Measurements from ENCODE around the gene TPCN1. TPM values are rescaled to one million over a fixed set of nuclear protein-coding genes. Genes with fewer than 3 reads are reported as not detected.
"Not testable (repeated sequence)": the region's sequence is repeated elsewhere in the genome, so short reads cannot be mapped to it uniquely, and the experiment has no call there.

Gene TPCN1
- total RNA-seq, 1 experiment from 2014 or later = 29.7 TPM

- intact Hi-C loops (cut with micrococcal nuclease) = no loop called here
- Histone ChIP-seq H3K4me3 (replicated peaks in 1 of 2; ENCODE audit: low read depth in 1 of 2, low read length in 2 of 2) (no peak overlapping the region), H3K36me3 (ENCODE audit: control insufficient read depth in 1 of 2, insufficient read depth in 2 of 2, low read length in 2 of 2) (no peaks in the 10 kb centered on the region), H3K9me3 (ENCODE audit: control insufficient read depth in 1 of 2, insufficient read depth in 1 of 2, low read depth in 1 of 2, low read length in 2 of 2) (no peaks in the 10 kb centered on the region), H4K20me1 (ENCODE audit: insufficient read depth) (no peaks in the 10 kb centered on the region), H2AFZ (ENCODE audit: low read depth, low read length, poor library complexity, severe bottlenecking) (no peak overlapping the region), H3K4me1 (ENCODE audit: control insufficient read depth in 1 of 2, insufficient read depth in 2 of 2, low read length in 2 of 2) (peaks cover 18 to 24% of the 10 kb centered on the region in 2 experiments), H3K27ac (ENCODE audit: low read depth, low read length) (peak overlapping the region; percentile 40), H3K9ac (ENCODE audit: low read length) (no peak overlapping the region), H3K4me2 (ENCODE audit: low read length) (peak overlapping the region; percentile 6; the same call in 1 of the 2 replicates), H3K27me3 (ENCODE audit: insufficient read depth, low read length) (no peaks in the 10 kb centered on the region), H3K9me2 (ENCODE audit: insufficient read depth) (no peaks in the 10 kb centered on the region), H3K79me2 (ENCODE audit: insufficient read depth, low read length) (no peaks in the 10 kb centered on the region)
- no TSS peak for BruUV-seq (replicated peaks)
- ATAC-seq = no peak
- POLR2A ChIA-PET = interaction anchor here (1.1 kb wide), 1 partner anchor 19 kb away, joined by 3 read pairs; the partner anchor contains the start of genes DDX54 and RITA1
- RAD21 ChIA-PET (ENCODE audit: low non-redundant PET in 1 of 2, low total read pairs in 2 of 2, uncharacterized antibody in 2 of 2, unreplicated experiment in 2 of 2) = no interaction called here
- CTCF ChIA-PET = interaction anchor here (0.7 to 1.5 kb wide), 4 partner anchors 9 to 221 kb away, joined by 3 to 4 read pairs (median 3); no protein-coding TSS in a partner anchor
- DNase-seq (ENCODE audit: low read depth, low spot score) = no peak
- TF ChIP-seq YY1 (IDR thresholded peaks at IDR 0.05; ENCODE audit: extremely low read depth, insufficient replicate concordance, low read depth, low read length) (no peak), EZH2 (IDR thresholded peaks at IDR 0.05) (no peak), POLR2A (IDR thresholded peaks at IDR 0.05; ENCODE audit: borderline replicate concordance, extremely low read depth, insufficient read depth, insufficient read length) (no peak)
These were observed 17.2 kb upstream of the TPCN1 start for GRCh38 chr12:113203852-113204760.

- no peaks in the 10 kb centered on the region for H3K79me2 ChIP-seq (ENCODE audit: insufficient read depth, low read length)
- RAD21 ChIA-PET (ENCODE audit: low non-redundant PET in 1 of 2, low total read pairs in 2 of 2, uncharacterized antibody in 2 of 2, unreplicated experiment in 2 of 2) = no interaction called here
These were observed 16.5 kb upstream of the TPCN1 start for GRCh38 chr12:113204804-113205203.

GRCh38 chr12:113206802-113207201 is 14.5 kb upstream of the TPCN1 start:
- CTCF ChIA-PET; H3K4me3 ChIP-seq (replicated peaks in 1 of 2; ENCODE audit: low read depth in 1 of 2, low read length in 2 of 2); H3K9me3 ChIP-seq (ENCODE audit: control insufficient read depth in 1 of 2, insufficient read depth in 1 of 2, low read depth in 1 of 2, low read length in 2 of 2); H4K20me1 ChIP-seq (ENCODE audit: insufficient read depth); H3K36me3 ChIP-seq (ENCODE audit: control insufficient read depth in 1 of 2, insufficient read depth in 2 of 2, low read length in 2 of 2); RAD21 ChIA-PET (ENCODE audit: low non-redundant PET in 1 of 2, low total read pairs in 2 of 2, uncharacterized antibody in 2 of 2, unreplicated experiment in 2 of 2); H2AFZ ChIP-seq (ENCODE audit: low read depth, low read length, poor library complexity, severe bottlenecking); intact Hi-C loops (cut with micrococcal nuclease); H3K9me2 ChIP-seq (ENCODE audit: insufficient read depth); H3K9ac ChIP-seq (ENCODE audit: low read length); H3K27me3 ChIP-seq (ENCODE audit: insufficient read depth, low read length); H3K79me2 ChIP-seq (ENCODE audit: insufficient read depth, low read length); H3K4me2 ChIP-seq (ENCODE audit: low read length); DNase-seq (ENCODE audit: low read depth, low spot score); ATAC-seq; BruUV-seq (replicated peaks); POLR2A ChIA-PET: not testable (repeated sequence)
- Histone ChIP-seq H3K27ac (ENCODE audit: low read depth, low read length) (peak overlapping the region; percentile 34; the same call in 1 of the 2 replicates), H3K4me1 (ENCODE audit: control insufficient read depth in 1 of 2, insufficient read depth in 2 of 2, low read length in 2 of 2) (peaks cover 18 to 24% of the 10 kb centered on the region in 2 experiments)

More at GRCh38 chr12:113204804-113205203, 16.5 kb upstream of the TPCN1 start:
- no TSS peak for BruUV-seq (replicated peaks)
- DNase-seq (ENCODE audit: low read depth, low spot score) (no peak), ATAC-seq (no peak)
- no peak overlapping the region for H3K9ac ChIP-seq (ENCODE audit: low read length)
- H3K36me3 ChIP-seq (ENCODE audit: control insufficient read depth in 1 of 2, insufficient read depth in 2 of 2, low read length in 2 of 2) = no peaks in the 10 kb centered on the region
- ChIA-PET CTCF (interaction anchor here (0.7 to 1.5 kb wide), 4 partner anchors 9 to 221 kb away, joined by 3 to 4 read pairs (median 3); no protein-coding TSS in a partner anchor), POLR2A (interaction anchor here (1.1 kb wide), 1 partner anchor 19 kb away, joined by 3 read pairs; the partner anchor contains the start of genes DDX54 and RITA1)
- no peaks in the 10 kb centered on the region for H3K9me2 ChIP-seq (ENCODE audit: insufficient read depth)
- no peak overlapping the region for H2AFZ ChIP-seq (ENCODE audit: low read depth, low read length, poor library complexity, severe bottlenecking)
- peaks cover 18 to 24% of the 10 kb centered on the region in 2 experiments for H3K4me1 ChIP-seq (ENCODE audit: control insufficient read depth in 1 of 2, insufficient read depth in 2 of 2, low read length in 2 of 2)
- peak overlapping the region; percentile 40 for H3K27ac ChIP-seq (ENCODE audit: low read depth, low read length)
- intact Hi-C loops (cut with micrococcal nuclease) = no loop called here
- H3K4me2 ChIP-seq (ENCODE audit: low read length) = peak overlapping the region; percentile 6; the same call in 1 of the 2 replicates
- H3K9me3 ChIP-seq (ENCODE audit: control insufficient read depth in 1 of 2, insufficient read depth in 1 of 2, low read depth in 1 of 2, low read length in 2 of 2) = no peaks in the 10 kb centered on the region
- H4K20me1 ChIP-seq (ENCODE audit: insufficient read depth) = no peaks in the 10 kb centered on the region
- TF ChIP-seq EZH2 (IDR thresholded peaks at IDR 0.05) = no peak
- no peak for TF ChIP-seq MAX (IDR thresholded peaks at IDR 0.05)
- no peak for TF ChIP-seq TCF7L2 (IDR thresholded peaks at IDR 0.05; ENCODE audit: borderline replicate concordance, extremely low read depth, insufficient read depth, insufficient read length)
- TF ChIP-seq SIN3A (IDR thresholded peaks at IDR 0.05; ENCODE audit: low read depth) = no peak
- no peak for TF ChIP-seq EGR1 (IDR thresholded peaks at IDR 0.05; ENCODE audit: low read depth)
- no peak for TF ChIP-seq POLR2A (IDR thresholded peaks at IDR 0.05; ENCODE audit: borderline replicate concordance, extremely low read depth, insufficient read depth, insufficient read length)
- no peak for TF ChIP-seq ZNF274 (IDR thresholded peaks at IDR 0.05; ENCODE audit: low read depth, low read length)
- no peak for TF ChIP-seq ZFX (IDR thresholded peaks at IDR 0.05)
- TF ChIP-seq YY1 (IDR thresholded peaks at IDR 0.05; ENCODE audit: extremely low read depth, insufficient replicate concordance, low read depth, low read length) = no peak
- TF ChIP-seq SRF (IDR thresholded peaks at IDR 0.05; ENCODE audit: low read depth) = no peak
- H3K27me3 ChIP-seq (ENCODE audit: insufficient read depth, low read length) = no peaks in the 10 kb centered on the region
- no peak overlapping the region for H3K4me3 ChIP-seq (replicated peaks in 1 of 2; ENCODE audit: low read depth in 1 of 2, low read length in 2 of 2)

Data from HCT116 (cell line).